Psoas muscle (tissue), 8 donors: Measurements from ENCODE around the gene SCGB1C1. TPM values are rescaled to one million over a fixed set of nuclear protein-coding genes. Genes with fewer than 3 reads are reported as not detected.

Experiments
- ATAC-seq, 4 donors: fragments of 200-7000 bp; cut with Tn5 transposase; one replicate each; pipeline ENCODE4 v1.9.1; 2020; ENCODE audit warnings: moderate library complexity in 3 of 4, mild to moderate bottlenecking in 2 of 4
- DNase-seq, 2 donors: peaks; one replicate each; pipeline ENCODE4 v3.0.0-alpha.2; 2020
- H3K27ac ChIP-seq: fragments of 200-600 bp; one replicate; pipeline ENCODE4 v1.8.0; 2022
- H3K27me3 ChIP-seq, 3 donors: fragments of 200-600 bp in 1 of 3; one replicate each; pipeline versions ENCODE4 v1.6.1 to v1.8.0; 2013 to 2022; ENCODE audit warnings: low read length in 2 of 3, mild to moderate bottlenecking in 2 of 3, moderate library complexity in 1 of 3; ENCODE audit not compliant: insufficient read depth in 3 of 3
- H3K36me3 ChIP-seq, 2 donors: fragments of 200-600 bp in 1 of 2; one replicate each; pipeline versions ENCODE4 v1.6.1 to v1.8.0; 2013 to 2022; ENCODE audit warnings: low read depth in 1 of 2, mild to moderate bottlenecking in 1 of 2, moderate library complexity in 1 of 2; ENCODE audit not compliant: insufficient read depth in 1 of 2
- H3K4me1 ChIP-seq: fragments of 200-600 bp; one replicate; pipeline ENCODE4 v1.8.0; 2022
- H3K4me3 ChIP-seq: fragments of 200-600 bp; one replicate; pipeline ENCODE4 v1.8.0; 2022; ENCODE audit warnings: mild to moderate bottlenecking
- H3K9me3 ChIP-seq: fragments of 200-600 bp; one replicate; pipeline ENCODE4 v1.8.0; 2022
- WGBS, 3 donors: extraction: QIAGEN DNeasy Blood & Tissue Kit; methylation state at CpG; one replicate each; pipeline versions ENCODE4 v1.1.6 to v1.1.7; 2013; 5-methylcytosine and 5-hydroxymethylcytosine counted together
- intact Hi-C, 2 donors: fragments of 100-400 bp; cut with DNase I; formaldehyde crosslinking; loops; one replicate each; pipeline versions ENCODE4 v1.11.0 to v1.14.2; 2022
- polyA plus RNA-seq, 3 donors: library from polyadenylated mRNA; stranded (reverse); fragments of 200-250 nt; gene quantifications; one replicate each; pipeline ENCODE4 v1.2.3, GENCODE V29; 2013
- total RNA-seq, 4 donors: library from RNA; stranded (reverse); fragmentation: NEBNext Ultra II Directional in 2 of 4; extraction: Animal tissue kit (Norgen Biotek cat#: 25700) in 2 of 4; gene quantifications; one replicate each; pipeline versions ENCODE4 v1.2.1 to v1.2.4, GENCODE V29; 2021 to 2023
- TF ChIP-seq, protein P1 (sequence below): fragments of 200-600 bp; IDR thresholded peaks from one replicate; pipeline ENCODE4 v1.8.0; 2022; ENCODE audit warnings: antibody characterized with exemption
- donor health status: healthy with polysubstance abuse.
- donor health status: DM: no; HTN: no; CAD: no; lungs with moderate emphysema.
- donor health status: Bipolar disorder and iron deficiency.
- donor health status: healthy.
- donor health status: DM: yes; HTN: yes; CAD: no.
- donor health status: DM: no; HTN: no; CAD: no.
- donor health status: DM: no; HTN: no; CAD: no.
- donor health status: DM: yes; HTN: yes; CAD: no.

The SCGB1C1 gene
- total and polyA plus RNA-seq, 7 donors, result not detected

DNA sequence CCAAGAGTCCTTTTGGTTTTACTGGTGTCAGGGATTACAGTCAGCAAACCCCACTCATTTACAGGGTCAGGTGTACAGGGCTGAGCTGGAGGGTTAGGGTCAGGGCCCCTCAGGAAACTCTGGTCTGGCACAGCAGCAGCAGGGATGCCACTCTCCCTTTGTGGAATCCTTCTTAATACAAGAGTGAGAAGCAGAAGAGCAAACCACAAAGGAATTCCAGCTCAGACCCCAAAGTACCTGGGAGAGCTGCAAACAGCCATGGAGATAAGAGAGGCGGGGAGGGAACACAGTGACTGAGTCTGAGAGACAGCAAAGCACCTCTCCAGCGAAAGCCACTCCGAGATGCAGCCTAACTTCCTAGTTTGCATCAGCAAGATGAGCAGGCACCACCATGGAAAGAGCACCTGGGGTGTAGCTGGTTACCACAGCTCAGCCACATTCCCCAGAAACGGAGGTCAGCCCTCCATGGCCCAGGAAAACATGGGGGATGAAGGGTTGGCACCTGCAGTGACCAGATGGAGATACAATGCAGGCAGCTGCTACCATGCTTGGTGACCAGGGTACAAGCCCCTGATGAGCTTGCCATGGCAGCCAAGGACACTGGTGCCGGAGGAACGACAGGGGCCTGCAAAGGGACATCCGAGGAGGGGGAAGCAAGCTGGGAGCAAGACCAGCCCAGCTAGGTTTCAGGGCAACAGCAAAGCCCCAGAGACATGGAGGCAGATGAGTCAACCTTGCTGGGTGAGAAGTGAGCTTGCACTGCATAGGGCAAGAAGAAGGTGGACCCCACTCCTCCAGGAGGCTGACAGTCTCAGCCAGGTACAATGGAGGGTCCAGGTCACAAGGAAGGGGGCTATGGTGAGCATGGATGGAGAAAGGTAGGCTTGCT lies 10.4 kb downstream of the SCGB1C1 start:
- Histone ChIP-seq H3K36me3 (peaks cover 0 to 54% of the 10 kb centered on the region in 2 donors), H3K4me3 (no peak overlapping the region), H3K9me3 (no peaks in the 10 kb centered on the region), H3K27me3 (no peaks in the 10 kb centered on the region), H3K4me1 (peaks cover 10% of the 10 kb centered on the region), H3K27ac (peak overlapping the region; percentile 36)
- WGBS, 3 donors, result 82 to 88% (median 88%) methylated on average over 7 of the region's 7 CpGs
- no peak for DNase-seq
- ATAC-seq, result no peak
- TF ChIP-seq, protein P1, sequence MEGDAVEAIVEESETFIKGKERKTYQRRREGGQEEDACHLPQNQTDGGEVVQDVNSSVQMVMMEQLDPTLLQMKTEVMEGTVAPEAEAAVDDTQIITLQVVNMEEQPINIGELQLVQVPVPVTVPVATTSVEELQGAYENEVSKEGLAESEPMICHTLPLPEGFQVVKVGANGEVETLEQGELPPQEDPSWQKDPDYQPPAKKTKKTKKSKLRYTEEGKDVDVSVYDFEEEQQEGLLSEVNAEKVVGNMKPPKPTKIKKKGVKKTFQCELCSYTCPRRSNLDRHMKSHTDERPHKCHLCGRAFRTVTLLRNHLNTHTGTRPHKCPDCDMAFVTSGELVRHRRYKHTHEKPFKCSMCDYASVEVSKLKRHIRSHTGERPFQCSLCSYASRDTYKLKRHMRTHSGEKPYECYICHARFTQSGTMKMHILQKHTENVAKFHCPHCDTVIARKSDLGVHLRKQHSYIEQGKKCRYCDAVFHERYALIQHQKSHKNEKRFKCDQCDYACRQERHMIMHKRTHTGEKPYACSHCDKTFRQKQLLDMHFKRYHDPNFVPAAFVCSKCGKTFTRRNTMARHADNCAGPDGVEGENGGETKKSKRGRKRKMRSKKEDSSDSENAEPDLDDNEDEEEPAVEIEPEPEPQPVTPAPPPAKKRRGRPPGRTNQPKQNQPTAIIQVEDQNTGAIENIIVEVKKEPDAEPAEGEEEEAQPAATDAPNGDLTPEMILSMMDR, result no peak
- intact Hi-C loops, result loop anchor here (5.0 to 10.0 kb wide), 2 partner anchors 34 to 302 kb away; partner anchors contain the start of genes PSMD13 (in 1 of the 2), RNH1 (in 1 of the 2) and SIRT3 (in 1 of the 2)

DNA sequence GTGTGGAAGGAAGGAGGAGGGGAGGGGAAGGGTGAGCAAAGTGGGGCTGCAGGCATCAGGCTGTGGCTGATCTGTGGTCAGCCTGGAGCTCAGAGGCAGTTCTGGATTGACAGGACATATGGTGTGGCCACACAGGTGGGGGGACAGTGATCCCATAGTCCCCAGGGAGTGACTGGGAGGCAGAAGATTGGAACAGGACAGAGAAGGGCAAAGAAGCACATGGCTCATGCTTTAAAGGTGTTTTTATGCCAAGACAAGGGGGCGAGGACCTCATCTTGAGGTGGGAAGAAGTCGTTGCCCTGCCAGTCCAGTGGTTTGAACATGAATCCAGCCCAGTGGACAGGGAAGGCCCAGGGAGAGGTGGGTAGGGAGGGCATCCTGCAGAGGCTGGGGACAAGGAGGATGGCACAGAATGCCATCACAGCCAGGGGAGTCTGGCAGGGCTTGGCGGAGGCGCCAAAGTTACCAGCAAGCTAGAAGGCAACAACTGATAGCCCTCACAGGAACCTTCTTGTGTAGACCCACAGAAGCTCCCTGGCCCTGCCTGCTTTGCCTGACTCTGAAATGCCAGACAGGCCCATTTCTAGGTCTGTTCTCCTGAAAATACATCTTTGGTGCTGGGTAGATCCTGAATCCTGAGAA lies 11.2 kb downstream of the SCGB1C1 start:
- Histone ChIP-seq H3K36me3 (peaks cover 0 to 54% of the 10 kb centered on the region in 2 donors), H3K27me3 (no peaks in the 10 kb centered on the region), H3K4me3 (no peak overlapping the region), H3K9me3 (no peaks in the 10 kb centered on the region), H3K27ac (peak overlapping the region; percentile 36), H3K4me1 (peaks cover 10% of the 10 kb centered on the region)
- ATAC-seq, result no peak
- 80 to 86% (median 81%) methylated on average over 4 of the region's 4 CpGs for WGBS, 3 donors
- no peak for DNase-seq
- TF ChIP-seq, protein P1, result no peak
- intact Hi-C loops, result loop anchor here (5.0 to 10.0 kb wide), 2 partner anchors 33 to 301 kb away; partner anchors contain the start of genes PSMD13 (in 1 of the 2), RNH1 (in 1 of the 2) and SIRT3 (in 1 of the 2)

DNA sequence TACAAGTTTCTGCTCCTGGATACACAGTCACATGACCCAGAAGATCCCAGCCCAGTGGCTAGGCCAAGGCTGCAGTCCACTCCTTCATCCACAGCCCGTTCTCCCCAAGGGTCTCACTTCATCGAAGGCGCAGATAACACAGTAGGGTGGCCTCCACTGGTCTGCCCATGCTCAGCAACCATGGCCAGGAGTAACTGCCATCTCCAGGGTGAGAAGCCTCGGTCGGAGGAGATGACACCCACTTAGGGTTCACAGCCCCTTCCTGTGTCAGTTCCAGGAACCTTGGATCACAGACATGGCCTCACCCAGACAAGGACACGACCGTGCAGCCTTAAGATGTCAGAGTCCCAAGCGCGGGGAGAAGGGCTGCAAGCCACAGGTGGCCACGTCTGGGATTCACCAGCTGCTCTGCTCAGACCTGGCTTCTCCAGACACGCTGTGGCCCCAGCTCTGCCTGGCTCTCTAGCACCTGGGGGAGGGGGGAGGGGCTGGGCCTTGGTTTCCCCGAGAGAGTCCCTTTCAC lies 11.8 kb downstream of the SCGB1C1 start:
- Histone ChIP-seq H3K27ac (no peak overlapping the region), H3K27me3 (no peaks in the 10 kb centered on the region), H3K9me3 (no peaks in the 10 kb centered on the region), H3K36me3 (peaks cover 0 to 58% of the 10 kb centered on the region in 2 donors), H3K4me3 (no peak overlapping the region), H3K4me1 (peaks cover 15% of the 10 kb centered on the region)
- intact Hi-C loops, result loop anchor here (5.0 to 10.0 kb wide), 3 partner anchors 33 to 300 kb away; partner anchors contain the start of genes PSMD13 (in 1 of the 2), RNH1 (in 1 of the 2) and SIRT3 (in 1 of the 2)
- WGBS, 3 donors, result 72 to 89% (median 82%) methylated on average over 11 to 12 of the region's 12 CpGs
- DNase-seq (no peak), ATAC-seq (no peak)
- TF ChIP-seq, protein P1, result no peak

DNA sequence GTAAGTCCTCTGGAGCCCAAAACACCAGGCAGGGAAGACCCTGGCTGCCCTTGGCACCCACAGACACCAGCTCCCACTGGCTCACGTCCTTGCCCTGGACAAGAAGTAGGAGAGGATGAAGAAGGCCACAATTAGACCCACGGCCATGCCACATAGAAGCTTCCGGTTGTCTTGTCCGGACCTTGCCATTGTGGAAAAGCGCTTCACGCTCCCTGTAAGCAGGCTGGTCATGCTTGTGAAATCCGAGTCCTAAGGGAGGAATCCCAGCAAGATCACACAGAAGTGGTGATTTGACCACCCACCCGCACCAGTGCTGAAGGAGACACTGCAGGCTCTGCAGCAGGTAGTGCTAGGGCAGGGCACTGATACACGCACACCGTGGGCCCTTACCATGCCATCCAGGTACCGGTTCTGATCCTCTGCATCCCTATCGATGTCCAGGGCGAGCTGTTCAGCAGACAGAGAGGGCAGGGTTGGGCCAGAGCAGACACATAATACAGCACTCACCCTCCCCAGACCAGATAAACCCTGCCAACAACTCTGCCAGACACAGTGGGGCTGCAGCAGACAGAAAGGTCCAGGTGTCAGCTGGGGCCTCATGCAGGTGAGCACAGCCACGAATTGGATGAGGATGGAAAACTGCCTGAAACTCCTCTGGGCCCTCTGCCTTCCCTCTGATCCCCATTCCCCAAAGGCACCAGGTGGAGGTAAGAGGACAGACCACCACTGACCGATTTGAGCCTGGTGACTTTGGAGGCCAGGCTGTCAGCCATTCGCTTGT lies 12.5 kb downstream of the SCGB1C1 start:
- intact Hi-C loops, result loop anchor here in 1 of 2 donors (5.0 to 10.0 kb wide), 2 partner anchors 242 to 299 kb away; partner anchors contain the start of gene RNH1
- ATAC-seq, result no peak
- Histone ChIP-seq H3K27me3 (no peaks in the 10 kb centered on the region), H3K4me3 (peak overlapping the region; percentile 97), H3K9me3 (no peaks in the 10 kb centered on the region), H3K4me1 (peaks cover 23% of the 10 kb centered on the region), H3K27ac (no peak overlapping the region), H3K36me3 (peaks cover 0 to 61% of the 10 kb centered on the region in 2 donors)
- no peak for DNase-seq
- WGBS, 3 donors, result 78 to 86% (median 83%) methylated on average over 16 of the region's 16 CpGs
- TF ChIP-seq, protein P1, result no peak
